MM.1S (cell line): ENCODE results near the gene PAX7.

Experiments
- DNase-seq: peaks from one replicate; pipeline ENCODE4 v3.0.0-alpha.2; 2015
- H2AFZ ChIP-seq: fragments of 300-600 bp; sonication (generic); 2 replicates; pipeline ENCODE4 v1.6.0; 2016; ENCODE audit warnings: antibody characterized with exemption, low read length
- H3F3A ChIP-seq: fragments of 300-600 bp; sonication (generic); 2 replicates; pipeline ENCODE4 v1.6.1; 2016; ENCODE audit warnings: mild to moderate bottlenecking, antibody characterized with exemption, low read length, moderate library complexity, mixed read lengths; ENCODE audit not compliant: insufficient read depth
- H3K27ac ChIP-seq: fragments of 300-600 bp; sonication (generic); 2 replicates; pipeline ENCODE4 v1.5.1; 2016; ENCODE audit warnings: mild to moderate bottlenecking, low read length
- H3K27me3 ChIP-seq: fragments of 300-600 bp; sonication (generic); replicated peaks from 2 replicates; pipeline ENCODE4 v1.6.0; 2016; ENCODE audit warnings: low read length; ENCODE audit not compliant: insufficient read depth
- H3K36me3 ChIP-seq: fragments of 300-600 bp; sonication (generic); replicated peaks from 2 replicates; pipeline ENCODE4 v1.6.1; 2016; ENCODE audit warnings: mild to moderate bottlenecking, low read length, mixed read lengths; ENCODE audit not compliant: insufficient read depth
- H3K4me1 ChIP-seq: fragments of 300-600 bp; sonication (generic); 2 replicates; pipeline ENCODE4 v1.6.1; 2016; ENCODE audit warnings: low read length, mixed read lengths
- H3K4me2 ChIP-seq: fragments of 300-600 bp; sonication (generic); 2 replicates; pipeline ENCODE4 v1.6.0; 2016; ENCODE audit warnings: low read depth, low read length
- H3K4me3 ChIP-seq: fragments of 300-600 bp; sonication (generic); 2 replicates; pipeline ENCODE4 v1.5.1; 2016; ENCODE audit warnings: low read length, mixed read lengths
- H3K79me2 ChIP-seq: fragments of 300-600 bp; sonication (generic); 2 replicates; pipeline ENCODE4 v1.6.1; 2016; ENCODE audit warnings: mixed run types, low read length, mixed read lengths
- H3K9ac ChIP-seq: fragments of 300-600 bp; sonication (generic); 2 replicates; pipeline ENCODE4 v1.6.1; 2016; ENCODE audit warnings: low read length, mixed read lengths
- H3K9me2 ChIP-seq: fragments of 300-600 bp; sonication (generic); replicated peaks from 2 replicates; pipeline ENCODE4 v1.6.1; 2016; ENCODE audit warnings: mild to moderate bottlenecking, low read length, mixed read lengths; ENCODE audit not compliant: insufficient read depth
- H3K9me3 ChIP-seq: fragments of 300-600 bp; sonication (generic); replicated peaks from 2 replicates; pipeline ENCODE4 v1.6.1; 2016; ENCODE audit warnings: mild to moderate bottlenecking, low read length, mixed read lengths; ENCODE audit not compliant: insufficient read depth
- H4K20me1 ChIP-seq: fragments of 300-600 bp; sonication (generic); 2 replicates; pipeline ENCODE4 v1.6.1; 2016; ENCODE audit warnings: mild to moderate bottlenecking, low read length, moderate library complexity, mixed read lengths; ENCODE audit not compliant: insufficient read depth
- CTCF ChIP-seq: fragments of 300-600 bp; sonication (generic); IDR thresholded peaks from 2 replicates; pipeline ENCODE4 v1.5.1; 2016; ENCODE audit warnings: antibody characterized with exemption, low read length, mixed read lengths
- EZH2 ChIP-seq: fragments of 300-600 bp; sonication (generic); optimal IDR thresholded peaks from 2 replicates; pipeline ENCODE3; 2017; ENCODE audit warnings: low read depth, mild to moderate bottlenecking, antibody characterized with exemption, low read length, mixed read lengths
- EZH2phosphoT487 ChIP-seq: fragments of 300-600 bp; sonication (generic); IDR thresholded peaks from 2 replicates; pipeline ENCODE4 v1.6.1; 2018; ENCODE audit warnings: antibody characterized with exemption, low read length

PAX7 gene

GRCh38 chr1:18667333-18667732 lies 36.7 kb downstream of the PAX7 start:
- DNase-seq, result no peak
- Histone ChIP-seq H3K27me3 (peaks cover 91% of the 10 kb centered on the region), H3K9me2 (no peaks in the 10 kb centered on the region), H3K4me2 (no peak overlapping the region), H3K79me2 (no peaks in the 10 kb centered on the region), H3K36me3 (no peaks in the 10 kb centered on the region), H3K4me1 (no peaks in the 10 kb centered on the region), H3F3A (no peaks in the 10 kb centered on the region), H3K4me3 (no peak overlapping the region), H3K9ac (no peak overlapping the region), H3K9me3 (no peaks in the 10 kb centered on the region), H2AFZ (no peak overlapping the region), H3K27ac (no peak overlapping the region), H4K20me1 (no peaks in the 10 kb centered on the region)
- no peak for TF ChIP-seq CTCF

GRCh38 chr1:18668046-18668445 lies 37.4 kb downstream of the PAX7 start:
- DNase-seq, result no peak

GRCh38 chr1:18668750-18669404 lies 38.2 kb downstream of the PAX7 start:
- H3K4me2 ChIP-seq, result no peak overlapping the region
- H3K9ac ChIP-seq, result no peak overlapping the region
- no peak overlapping the region for H2AFZ ChIP-seq
- no peak overlapping the region for H3K27ac ChIP-seq
- H3F3A ChIP-seq, result no peaks in the 10 kb centered on the region
- no peaks in the 10 kb centered on the region for H3K79me2 ChIP-seq
- no peaks in the 10 kb centered on the region for H3K9me3 ChIP-seq
- H3K4me1 ChIP-seq, result no peaks in the 10 kb centered on the region
- no peaks in the 10 kb centered on the region for H3K36me3 ChIP-seq
- DNase-seq, result no peak
- peaks cover 91% of the 10 kb centered on the region for H3K27me3 ChIP-seq
- no peaks in the 10 kb centered on the region for H3K9me2 ChIP-seq
- H3K4me3 ChIP-seq, result no peak overlapping the region
- no peak for TF ChIP-seq EZH2
- no peaks in the 10 kb centered on the region for H4K20me1 ChIP-seq

More at GRCh38 chr1:18668046-18668445, 37.4 kb downstream of the PAX7 start:
- no peaks in the 10 kb centered on the region for H3K9me2 ChIP-seq
- H4K20me1 ChIP-seq, result no peaks in the 10 kb centered on the region
- H2AFZ ChIP-seq, result no peak overlapping the region
- H3K27ac ChIP-seq, result no peak overlapping the region
- peaks cover 91% of the 10 kb centered on the region for H3K27me3 ChIP-seq
- no peaks in the 10 kb centered on the region for H3K79me2 ChIP-seq
- H3K4me2 ChIP-seq, result no peak overlapping the region
- no peaks in the 10 kb centered on the region for H3K9me3 ChIP-seq
- no peaks in the 10 kb centered on the region for H3F3A ChIP-seq
- no peak overlapping the region for H3K4me3 ChIP-seq
- no peaks in the 10 kb centered on the region for H3K4me1 ChIP-seq
- no peaks in the 10 kb centered on the region for H3K36me3 ChIP-seq
- no peak for TF ChIP-seq EZH2phosphoT487
- no peak for TF ChIP-seq EZH2
- TF ChIP-seq CTCF, result no peak
- no peak overlapping the region for H3K9ac ChIP-seq

GRCh38 chr1:18670121-18670867 lies 39.6 kb downstream of the PAX7 start:
- Histone ChIP-seq H2AFZ (no peak overlapping the region), H3K4me2 (no peak overlapping the region), H3K9ac (no peak overlapping the region), H3F3A (no peaks in the 10 kb centered on the region), H3K36me3 (no peaks in the 10 kb centered on the region), H4K20me1 (no peaks in the 10 kb centered on the region), H3K4me1 (no peaks in the 10 kb centered on the region), H3K27ac (no peak overlapping the region), H3K9me3 (no peaks in the 10 kb centered on the region), H3K79me2 (no peaks in the 10 kb centered on the region), H3K4me3 (no peak overlapping the region), H3K9me2 (no peaks in the 10 kb centered on the region), H3K27me3 (peaks cover 92% of the 10 kb centered on the region)
- no peak for DNase-seq
- TF ChIP-seq CTCF (no peak), EZH2phosphoT487 (no peak), EZH2 (no peak)
